Measurements from ENCODE around the gene PANK4.

DNA sequence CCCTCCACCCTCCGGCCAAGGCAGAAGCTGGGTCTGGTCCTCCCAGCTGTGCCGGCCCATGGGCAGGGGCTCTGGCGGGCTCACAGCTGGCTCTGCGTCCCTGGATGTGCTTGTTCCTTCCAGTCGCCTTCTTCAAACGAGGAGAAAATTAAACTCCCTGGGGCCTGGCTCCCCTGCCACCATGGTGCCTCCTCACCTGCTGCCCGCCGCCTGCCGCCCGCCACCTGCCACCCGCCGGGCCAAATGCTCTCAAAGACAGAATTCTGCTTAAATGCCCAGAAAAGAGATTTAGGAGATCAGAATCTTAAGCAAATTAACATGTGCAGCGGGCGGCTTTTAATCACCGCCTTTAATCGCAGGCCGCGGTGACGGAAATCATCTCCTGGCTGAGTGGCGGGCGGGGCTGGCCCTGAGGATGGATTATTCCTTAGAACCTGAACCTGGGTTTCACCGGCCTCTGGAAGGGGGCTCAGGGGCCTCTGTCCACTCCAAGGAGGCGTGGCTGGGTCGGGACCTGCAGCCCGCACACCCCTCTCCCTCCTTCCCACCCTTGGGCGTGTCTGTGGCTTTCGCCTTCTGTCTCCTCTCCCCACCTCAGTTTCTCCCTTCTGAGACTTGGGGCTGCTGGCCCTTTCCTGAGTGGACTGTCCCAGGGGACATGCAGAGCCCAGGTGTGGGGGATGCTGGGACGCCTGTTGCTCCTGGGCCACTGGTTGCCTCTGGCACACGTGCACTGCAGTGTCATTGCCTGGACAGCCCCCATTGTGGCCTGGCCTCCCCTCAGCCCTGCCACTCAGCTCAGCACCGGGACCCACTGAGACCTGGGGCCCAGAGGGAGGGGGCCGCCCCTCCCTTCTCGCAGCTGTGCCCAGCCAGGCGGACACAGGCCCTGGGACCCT is 60.8 kb downstream of the PANK4 start:
- TF ChIP-seq CTCF (IDR thresholded peaks at IDR 0.05; ENCODE audit: low read depth, low read length, missing input control) (no peak), ATF3 (IDR thresholded peaks at IDR 0.05) (no peak), TAF1 (conservative IDR thresholded peaks at IDR 0.05) (no peak), YY1 (IDR thresholded peaks at IDR 0.05) (no peak), FOXA1 (IDR thresholded peaks at IDR 0.05) (no peak), RXRA (IDR thresholded peaks at IDR 0.05) (no peak), GABPA (IDR thresholded peaks at IDR 0.05 in 1 of 2, conservative IDR thresholded peaks at IDR 0.05 in 1 of 2) (no peak), JUND (IDR thresholded peaks at IDR 0.05) (no peak), EGR1 (IDR thresholded peaks at IDR 0.05; ENCODE audit: low read depth in 2 of 2) (no peak), HNF4G (IDR thresholded peaks at IDR 0.05) (no peak), SP1 (IDR thresholded peaks at IDR 0.05) (no peak), RAD21 (IDR thresholded peaks at IDR 0.05) (no peak)

Measured in liver (tissue), 3 donors.